ENCODE measurements around the gene EBF3.
A peak's percentile ranks its signal among the peaks of the same experiment; 100 is the strongest.

The EBF3 gene

DNA sequence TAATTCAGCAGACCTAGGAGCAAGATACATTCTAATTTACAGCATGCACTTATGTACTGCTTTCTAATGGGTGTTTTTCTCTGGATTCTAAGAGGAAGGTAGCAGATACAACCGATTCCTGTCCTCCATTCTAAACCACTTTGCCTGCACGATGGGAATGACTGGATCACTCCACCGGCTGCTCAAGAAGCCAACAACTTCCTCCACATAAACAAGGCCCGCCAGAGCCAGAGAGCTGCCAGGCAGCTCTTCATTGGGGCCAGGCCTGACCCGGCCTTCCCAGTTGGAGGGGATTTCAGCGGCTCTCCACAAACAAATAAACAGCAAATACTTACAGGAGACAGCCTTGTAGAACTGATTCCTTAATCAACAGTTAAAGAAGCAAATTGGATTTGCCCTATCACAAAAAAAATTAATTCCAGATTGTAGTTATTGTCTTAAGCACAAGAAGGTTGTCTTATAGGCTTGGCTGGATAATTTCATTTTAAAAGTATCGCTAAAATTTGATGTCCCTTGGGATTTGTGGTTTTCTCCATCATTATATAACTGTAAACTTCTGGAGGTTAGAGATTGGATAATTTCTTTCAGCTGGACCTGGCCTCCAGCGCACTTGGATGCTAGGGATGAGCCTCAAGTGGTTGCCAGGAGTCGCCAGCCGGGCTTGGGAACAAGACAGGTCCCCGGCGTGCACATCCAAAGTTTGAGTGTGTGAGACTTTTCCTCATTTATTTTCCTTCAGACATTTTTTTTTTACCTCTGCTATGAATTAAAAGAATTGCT is 20.9 kb downstream of the EBF3 start:
- no peak for DNase-seq

DNA sequence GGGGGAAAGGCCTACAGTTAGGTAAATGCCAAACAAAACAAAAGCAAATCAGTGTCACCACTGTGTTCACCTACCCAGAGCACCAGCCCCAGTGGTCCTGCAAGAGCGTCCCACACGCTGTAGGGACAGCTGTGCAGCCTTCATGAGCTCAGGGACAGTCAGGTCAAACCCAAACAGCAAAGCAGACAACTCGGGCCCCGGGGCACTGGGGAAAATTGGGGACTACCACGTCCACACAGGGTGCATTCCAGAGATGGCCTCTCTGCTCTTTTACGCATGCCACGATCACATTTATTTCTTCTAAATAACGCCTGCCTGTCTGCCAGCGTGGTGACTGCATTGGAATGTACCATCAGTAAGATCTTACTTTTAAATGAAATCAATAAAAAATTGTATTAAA is 21.7 kb downstream of the EBF3 start:
- DNase-seq, result peak; percentile 56

DNA sequence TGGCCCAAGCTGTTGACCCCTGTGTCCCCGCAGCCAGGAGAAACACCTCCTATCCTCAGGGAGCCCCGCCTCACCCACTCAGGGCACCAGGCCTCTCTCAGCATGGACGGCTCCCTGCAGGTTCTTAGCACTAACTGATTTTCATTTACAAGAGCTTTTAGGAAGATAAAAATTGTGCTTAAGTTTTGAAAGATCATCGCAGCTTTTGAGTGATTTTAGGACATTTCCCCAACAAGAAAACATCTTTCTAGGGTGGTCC is 22.1 kb downstream of the EBF3 start:
- DNase-seq, result no peak

DNA sequence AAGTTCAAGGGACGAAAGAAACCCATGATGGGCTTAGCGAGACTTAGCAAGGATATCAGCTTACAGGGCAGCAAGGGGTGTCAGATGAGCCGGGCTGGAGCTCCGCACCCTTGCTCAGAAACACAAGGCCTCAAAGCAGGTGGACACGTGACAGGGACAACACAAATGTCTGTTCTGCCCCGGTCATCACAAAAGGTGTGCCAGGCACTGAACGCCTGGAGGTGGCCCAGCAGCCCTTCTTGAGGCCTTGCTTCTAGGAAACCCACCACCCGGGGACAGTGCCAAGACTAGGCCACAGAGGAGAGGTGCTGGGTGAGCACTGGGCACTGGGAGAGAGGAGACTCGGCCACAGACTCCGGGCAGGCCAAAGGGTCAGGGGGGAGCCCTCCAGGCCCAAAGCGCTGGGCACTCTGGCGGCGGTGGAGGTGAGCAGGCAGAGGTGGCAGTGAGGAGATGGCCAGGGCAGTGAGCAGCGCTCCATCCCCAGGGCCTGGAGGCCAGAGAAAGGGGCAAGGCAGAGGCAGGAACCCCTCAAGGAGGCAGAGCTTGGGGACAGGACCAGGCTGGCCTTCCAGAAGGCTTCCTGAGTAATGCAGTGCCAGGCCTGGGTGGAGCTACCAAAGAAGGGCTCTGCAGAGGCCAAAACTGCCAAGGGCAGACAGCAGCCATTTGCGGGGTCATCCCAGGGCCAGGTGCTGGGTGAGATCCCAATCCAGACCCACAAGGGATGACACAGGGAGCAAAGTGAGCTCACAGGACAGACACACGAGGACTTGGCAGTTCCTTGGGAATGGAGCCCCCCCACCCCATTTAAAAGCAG is 22.7 kb downstream of the EBF3 start:
- peak; percentile 50 for DNase-seq

DNA sequence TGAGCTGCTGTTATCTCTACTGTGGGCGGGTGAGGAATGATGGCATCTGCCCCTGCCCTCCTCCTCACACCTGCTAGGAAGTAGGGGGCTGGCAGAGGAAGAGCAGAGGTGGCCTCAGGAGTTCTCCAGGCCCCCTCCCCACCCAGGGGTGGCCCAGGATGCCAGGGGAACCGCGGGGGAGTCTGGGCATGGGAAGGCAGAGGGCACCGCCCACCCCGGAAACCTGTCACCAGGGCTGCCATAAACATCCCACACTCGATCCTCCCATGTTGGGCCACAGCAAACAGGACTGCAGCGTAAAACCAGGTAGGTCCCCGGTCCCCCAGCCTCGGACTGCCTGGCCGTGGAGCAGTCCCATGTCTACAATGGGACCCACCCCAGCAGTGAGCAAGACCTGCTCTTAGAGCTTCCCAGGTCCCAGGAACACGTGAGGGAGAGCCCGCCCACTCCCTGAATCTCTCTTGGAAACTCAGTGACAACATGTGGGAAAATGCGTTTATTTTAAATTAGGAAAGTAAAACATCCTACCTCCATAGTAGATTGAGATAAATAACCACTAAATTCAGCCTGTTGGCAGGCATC is 23.4 kb downstream of the EBF3 start:
- peak; percentile 55 for DNase-seq

DNA sequence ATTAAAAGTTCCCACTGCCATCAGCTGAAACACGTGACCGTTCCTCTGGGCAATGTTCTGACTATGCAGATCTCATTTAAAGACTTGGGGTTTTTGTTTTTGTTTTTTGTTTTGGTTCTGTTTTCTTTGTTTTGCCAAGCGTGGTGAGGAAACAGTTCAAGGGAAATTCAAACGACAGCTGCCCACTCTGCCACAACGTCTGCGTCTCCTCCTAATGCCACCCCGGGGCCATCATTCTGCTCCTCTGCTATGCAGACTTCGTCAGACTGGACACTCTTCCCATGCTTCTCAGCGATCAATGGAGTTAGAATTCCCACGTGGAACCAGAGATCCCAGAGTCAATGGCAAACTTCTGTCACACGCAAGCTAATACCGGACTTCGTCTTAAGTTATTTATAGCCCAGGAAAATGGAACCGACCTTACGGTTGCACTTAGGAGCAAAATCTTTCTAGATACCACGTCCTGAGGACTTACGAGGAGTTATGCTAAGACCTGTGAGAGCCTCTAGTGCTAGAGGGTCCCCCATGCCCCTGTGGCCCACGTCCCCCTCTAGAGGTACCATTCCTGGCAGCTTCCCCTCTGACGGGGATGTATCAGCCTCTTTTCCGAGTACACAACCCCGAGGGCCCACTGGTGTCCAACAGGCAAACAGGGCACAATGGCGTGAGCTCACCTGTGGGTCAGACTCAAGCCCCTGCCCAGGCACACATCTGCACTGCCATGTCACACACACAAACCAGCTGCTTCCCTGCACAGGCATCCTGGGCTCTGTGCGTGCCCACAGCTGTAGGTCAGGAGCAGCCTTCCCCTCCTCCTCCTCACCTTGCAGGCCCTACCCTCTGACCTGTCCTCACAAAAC is 24.4 kb downstream of the EBF3 start:
- DNase-seq, result peak; percentile 58

DNA sequence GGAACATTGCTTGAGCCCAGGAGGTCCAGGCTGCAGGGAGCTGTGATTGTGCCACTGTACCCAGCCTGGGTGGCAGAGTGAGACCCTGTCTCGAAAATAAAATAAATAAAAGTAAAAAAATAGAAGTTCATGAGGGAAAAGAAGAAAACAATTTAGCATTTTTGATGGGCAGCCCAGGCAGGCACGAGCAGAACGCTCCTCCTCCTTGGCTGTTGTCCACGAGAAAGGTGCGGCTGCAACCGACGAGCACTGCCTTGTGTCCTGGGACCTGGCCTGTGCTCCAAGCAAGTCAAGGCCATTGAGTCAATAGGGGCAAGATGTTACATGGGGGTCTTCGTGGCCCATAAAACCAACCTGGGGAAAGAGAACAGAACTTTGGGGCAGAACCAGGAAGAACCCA is 25.6 kb downstream of the EBF3 start:
- DNase-seq, result peak; percentile 19

DNA sequence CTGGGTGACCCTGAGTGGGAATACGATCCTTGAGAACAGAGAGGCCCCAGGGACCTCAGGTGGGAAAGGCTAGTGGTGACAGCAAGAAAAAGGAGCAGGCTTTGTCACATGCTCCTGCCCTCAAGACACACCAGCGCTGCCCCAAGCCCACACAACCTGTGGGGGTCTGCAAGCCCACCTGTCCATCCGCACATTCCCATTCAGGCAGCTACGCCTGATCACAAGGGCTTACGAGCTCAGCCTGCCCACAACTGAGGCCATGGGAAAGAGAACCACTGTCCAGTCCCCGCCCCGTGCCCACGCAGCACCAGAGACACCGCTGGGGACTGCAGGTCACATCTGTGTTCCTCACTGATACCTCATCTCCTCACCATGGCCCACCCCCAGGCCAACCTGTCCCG is 26.7 kb downstream of the EBF3 start:
- peak; percentile 28 for DNase-seq

DNA sequence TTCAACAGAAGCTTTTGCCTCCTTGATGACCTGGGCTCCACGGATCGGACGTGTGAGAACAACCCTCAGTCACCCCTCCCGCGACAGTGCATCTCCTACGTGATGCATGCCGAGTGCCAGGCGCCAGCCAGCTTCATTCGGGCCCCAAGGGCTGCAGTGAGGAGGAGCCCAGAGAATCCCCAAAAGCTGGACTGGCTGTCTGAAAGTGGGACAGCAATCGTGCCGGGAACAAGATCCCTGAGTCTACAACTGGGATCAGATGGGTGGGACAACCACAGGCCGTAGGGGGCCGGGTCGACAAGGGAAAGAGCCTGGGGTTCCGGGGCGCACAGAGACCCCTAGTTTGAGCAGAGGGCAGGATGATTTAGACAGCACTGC is 27.2 kb downstream of the EBF3 start:
- DNase-seq, result peak; percentile 39

DNA sequence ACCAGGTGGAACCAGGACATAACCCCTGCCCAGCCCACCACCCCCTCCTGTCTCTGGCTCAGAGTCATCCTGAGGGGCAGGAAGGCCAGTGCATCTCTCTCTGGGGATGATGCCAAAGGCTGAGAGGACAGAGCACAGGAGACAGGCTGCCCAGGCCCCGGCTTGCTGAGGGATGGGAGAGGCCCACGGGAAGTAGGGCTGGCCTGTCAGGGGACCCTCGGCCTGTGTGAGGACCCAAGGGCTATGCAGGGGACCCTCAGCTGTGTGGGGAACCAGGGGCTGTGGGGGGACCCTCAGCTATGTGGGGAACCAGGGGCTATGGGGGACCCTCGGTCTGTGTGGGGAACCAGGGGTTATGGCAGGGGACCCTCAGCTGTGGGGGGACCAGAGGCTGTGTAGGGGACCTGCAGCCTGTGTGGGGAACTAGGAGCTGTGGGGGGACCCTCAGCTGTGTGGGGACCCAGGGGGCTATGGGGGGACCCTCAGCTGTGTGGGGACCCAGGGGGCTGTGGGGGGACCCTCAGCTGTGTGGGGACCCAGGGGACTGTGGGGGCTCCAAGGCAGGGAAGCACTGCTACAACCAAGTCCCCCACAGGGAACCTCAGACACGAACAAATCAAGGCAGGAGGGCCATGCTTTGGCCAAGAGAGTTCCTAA is 27.7 kb downstream of the EBF3 start:
- peak; percentile 58 for DNase-seq

DNA sequence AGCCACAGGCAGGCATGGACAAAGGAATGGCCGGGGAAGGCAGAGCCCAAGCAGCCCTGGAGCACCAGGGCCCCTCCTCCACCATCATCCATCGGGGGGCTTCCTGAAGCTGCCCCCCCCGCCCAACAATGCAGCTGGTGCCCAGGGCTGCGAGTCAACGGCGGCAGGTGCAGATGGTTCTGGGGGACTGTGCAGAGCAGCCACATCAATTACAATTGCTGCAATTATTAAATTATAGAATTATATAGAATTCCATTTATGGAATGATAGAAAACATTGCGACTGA is 28.3 kb downstream of the EBF3 start:
- DNase-seq, result no peak

DNA sequence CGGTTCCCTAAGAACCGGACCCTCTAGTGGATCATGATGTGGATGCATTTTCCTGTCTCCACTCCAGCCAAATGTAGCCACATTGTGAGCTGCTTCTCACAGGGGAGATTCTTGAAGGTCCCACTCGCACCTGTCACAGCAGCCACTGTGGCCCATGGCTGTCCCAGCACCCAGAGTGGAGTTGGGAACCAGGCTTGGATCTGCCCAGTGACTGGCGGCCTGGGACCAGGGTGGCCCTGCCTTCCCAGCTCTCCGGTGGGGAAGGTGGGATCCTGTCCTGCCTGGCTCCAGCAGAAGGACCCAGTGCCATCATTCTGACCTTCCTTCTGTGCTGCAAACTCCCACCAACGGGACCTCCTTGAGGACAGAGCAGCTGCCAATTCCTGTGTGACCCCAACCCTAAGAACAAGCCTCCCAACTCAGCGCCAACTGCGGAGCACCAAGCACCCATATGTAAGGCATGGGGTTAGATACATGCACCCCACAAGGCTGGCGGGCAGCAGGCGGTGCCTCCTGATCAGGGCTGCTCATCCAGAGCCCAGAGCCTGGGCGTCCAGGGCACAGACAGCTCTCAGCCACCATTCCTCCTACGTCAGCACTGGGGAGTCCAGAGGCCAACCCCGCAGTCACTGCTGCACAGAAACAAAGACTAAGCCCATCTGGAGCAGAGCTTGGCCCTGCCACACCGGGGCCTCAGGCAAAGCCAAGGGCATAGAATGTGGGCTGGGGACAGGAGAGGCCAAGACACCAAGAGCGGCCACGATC is 28.8 kb downstream of the EBF3 start:
- DNase-seq, result peak; percentile 53

DNA sequence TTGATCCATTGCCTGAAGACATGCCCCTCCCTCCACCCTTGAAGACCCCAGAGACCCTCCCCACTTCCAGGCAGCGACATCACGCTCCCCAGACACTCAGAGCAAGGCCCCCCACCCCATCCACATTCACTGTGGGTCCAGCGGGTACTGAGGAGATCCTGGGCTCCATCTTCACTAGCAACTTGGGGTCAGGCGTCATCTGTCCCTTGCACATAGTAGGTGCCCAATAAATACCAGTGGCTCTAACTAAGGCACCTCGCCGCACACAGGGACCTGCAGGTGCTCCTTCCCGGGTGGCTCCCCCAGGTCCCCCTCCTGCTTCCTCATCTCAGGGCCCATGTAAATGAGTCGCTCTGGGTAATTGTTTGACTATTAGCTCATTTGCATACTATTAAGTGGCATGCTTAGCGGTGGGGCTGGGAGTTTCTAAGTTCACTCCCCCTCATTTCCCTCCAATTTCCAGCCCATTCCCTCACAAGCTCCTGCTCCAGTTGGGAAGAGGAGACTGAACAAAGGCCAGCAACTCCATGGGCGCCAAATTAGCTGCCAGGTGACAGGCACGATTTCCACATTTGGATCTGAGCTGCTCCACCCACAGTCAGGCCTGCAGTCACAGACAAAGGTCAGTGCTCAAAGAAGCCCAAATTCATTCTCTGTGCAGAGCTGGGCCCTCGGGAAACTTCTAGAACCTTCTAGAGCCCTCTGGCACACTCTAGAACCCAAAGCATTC is 29.7 kb downstream of the EBF3 start:
- DNase-seq, result peak; percentile 48

DNA sequence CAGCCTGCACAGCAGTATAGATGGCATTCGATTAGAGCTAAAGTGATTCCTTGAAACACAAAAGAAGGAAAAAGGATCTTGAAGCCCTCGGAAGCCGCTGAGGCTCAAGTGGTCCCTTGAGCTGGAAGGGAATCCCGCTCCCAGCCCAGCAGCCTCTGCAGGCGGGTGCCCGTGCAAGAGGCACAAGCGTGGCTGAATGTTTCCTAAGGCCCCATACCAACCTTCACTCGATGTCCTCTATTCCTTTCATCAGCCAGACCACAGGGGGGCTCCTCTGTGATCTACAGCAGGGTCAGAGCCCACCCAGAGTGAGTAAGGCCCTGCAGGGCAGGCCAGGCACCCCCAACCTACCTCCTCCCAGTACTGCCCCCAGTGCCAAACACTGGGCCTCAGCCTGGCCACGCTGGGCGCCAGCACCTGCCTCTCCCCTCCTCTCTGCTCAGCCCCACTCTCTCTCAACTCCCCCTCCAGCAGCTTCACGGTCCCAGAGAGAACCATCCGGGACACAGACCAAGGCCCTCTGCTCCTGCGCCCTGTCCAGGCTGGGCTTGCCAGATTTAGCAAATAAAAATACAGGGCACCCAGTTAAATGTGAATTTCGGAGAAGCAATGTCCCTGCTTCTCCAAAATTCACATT is 30.5 kb downstream of the EBF3 start:
- DNase-seq, result peak; percentile 41

DNA sequence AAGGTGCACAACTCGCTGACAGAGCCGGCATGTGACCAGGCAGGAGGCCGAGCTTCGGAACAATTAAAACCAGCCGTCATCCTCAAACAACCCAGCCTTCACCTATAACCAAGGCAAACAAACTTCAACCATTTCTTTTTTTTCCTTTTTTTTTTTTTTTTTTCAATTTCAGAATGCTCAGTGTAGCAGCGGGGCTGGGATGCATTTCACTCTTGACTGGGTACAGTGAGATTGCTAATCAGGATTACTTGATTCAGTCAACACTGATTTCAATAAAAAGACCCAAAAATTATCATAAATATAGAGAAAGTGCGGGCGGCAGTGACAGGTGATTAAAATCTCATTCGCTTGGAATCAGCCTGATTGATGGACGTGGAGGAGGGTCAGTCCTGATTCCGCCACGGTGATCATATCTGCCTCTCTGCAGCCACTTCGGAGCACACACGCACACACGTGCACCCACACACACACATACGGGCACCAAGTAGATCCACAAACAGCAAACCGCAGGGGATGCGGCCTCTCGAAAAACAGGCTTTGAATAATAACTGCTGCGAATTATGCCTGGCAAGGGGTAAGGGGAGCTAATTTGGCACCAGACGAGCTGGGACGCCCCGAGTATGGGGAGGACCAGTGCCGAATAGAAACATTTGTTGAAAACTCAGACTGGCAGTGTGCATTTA is 31.2 kb downstream of the EBF3 start:
- DNase-seq, result peak; percentile 44

DNA sequence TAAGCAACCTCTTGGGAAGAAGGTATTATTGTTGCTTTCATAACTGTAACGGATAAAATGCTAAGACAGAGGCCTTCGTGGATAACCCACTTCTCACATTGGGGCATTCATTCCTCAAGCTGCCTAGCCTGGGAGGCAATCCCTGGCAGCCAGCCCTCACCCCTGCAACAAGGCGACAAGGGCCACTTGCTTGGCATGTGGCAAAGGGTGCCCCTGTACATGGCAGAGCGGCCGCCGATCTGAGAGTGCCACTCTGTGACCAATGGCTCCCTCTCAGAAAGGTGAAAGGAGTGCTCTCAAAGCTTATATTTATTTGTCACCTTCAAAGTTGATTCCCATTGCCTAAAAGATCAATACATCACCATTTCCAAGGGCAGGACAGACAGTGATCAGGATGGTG is 31.9 kb downstream of the EBF3 start:
- no peak for DNase-seq

DNA sequence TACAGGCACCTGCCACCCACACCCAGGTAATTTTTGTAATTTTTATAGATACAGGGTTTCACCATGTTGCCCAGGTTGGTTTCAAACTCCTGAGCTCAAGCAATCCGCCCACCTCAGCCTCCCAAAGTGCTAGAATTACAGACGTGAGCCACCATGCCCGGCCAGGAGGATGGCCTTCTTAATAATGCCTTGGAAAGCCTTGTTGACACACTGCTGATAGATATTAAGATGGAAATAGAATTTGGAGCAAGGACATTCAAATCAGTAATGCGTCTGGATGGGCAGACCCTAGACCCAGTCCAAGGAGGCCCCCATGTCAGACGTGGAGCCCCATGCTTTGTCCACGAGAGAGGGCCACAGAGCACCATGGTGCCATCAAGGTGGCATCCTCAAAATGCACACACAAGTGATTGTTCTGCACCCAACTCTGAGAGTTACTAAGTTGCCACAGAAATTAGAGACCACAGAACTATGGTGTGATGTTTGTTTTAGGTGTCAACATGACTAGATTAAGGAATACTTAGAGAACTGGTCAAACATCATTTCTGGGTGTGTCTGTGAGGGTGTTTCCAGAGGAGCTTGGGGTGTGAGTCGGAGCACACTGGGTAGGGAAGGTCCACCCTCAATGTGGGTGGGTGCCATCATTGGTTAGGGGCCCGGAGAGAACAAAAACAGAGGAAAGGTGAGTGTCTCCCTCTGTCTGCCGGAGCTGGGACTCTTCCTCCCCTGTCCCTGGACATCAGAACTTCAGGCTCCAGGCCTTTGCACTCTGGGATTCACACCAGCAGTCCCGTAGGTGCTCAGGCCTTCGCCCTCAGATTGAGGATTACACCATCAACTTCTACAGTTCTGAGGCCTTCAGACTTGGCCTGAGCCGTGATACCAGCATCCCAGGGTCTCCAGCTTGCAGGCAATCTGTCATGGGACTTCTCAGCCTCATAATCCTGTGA is 34.5 kb downstream of the EBF3 start:
- DNase-seq, result peak; percentile 52

DNA sequence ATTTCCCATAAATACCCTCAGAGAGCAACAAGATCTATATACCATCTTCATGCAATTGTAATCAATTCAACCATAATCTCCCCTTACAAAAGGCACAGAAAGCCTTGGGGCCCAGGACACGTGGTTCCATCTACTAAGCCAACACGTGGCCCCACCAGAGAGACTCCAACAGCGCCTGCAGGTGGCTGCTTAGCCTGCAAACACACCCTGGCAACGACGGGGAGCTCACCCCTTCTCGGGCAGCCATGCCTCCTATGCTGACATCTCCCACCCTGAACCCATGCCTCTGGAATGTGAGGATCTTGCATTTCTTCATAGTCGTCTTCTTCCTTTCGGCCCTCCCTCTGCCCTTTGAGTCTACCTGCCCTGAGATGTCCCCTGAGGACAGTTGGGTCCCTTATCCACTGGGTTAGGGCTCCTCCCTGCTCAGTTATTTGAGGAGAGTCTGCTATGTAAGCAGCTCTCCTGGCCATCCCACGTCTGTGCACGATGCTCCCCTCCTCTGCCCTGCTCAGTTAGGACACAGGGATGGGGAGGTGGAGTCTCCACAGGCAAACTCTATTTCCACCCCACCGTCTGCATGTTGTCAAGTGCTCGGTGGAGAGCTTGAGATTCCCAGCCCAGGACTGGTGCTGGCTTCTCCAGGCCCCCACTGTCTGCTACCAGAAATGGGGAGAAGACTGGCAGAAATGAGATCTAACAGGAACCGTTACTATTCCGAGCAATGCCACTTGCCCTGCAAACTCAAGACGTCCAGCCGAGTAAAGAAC is 36.5 kb downstream of the EBF3 start:
- DNase-seq, result peak; percentile 34

Data from activated effector memory CD4-positive, alpha-beta T cell treated with anti-CD3 and anti-CD28 coated beads, Interleukin-2, amount 50 U/mL, for 16 hours (primary cell).